ENCODE results near the gene STIM2.
"Not testable (repeated sequence)": the region's sequence is repeated elsewhere in the genome, so short reads cannot be mapped to it uniquely, and the experiment has no call there.

Gene STIM2

DNA sequence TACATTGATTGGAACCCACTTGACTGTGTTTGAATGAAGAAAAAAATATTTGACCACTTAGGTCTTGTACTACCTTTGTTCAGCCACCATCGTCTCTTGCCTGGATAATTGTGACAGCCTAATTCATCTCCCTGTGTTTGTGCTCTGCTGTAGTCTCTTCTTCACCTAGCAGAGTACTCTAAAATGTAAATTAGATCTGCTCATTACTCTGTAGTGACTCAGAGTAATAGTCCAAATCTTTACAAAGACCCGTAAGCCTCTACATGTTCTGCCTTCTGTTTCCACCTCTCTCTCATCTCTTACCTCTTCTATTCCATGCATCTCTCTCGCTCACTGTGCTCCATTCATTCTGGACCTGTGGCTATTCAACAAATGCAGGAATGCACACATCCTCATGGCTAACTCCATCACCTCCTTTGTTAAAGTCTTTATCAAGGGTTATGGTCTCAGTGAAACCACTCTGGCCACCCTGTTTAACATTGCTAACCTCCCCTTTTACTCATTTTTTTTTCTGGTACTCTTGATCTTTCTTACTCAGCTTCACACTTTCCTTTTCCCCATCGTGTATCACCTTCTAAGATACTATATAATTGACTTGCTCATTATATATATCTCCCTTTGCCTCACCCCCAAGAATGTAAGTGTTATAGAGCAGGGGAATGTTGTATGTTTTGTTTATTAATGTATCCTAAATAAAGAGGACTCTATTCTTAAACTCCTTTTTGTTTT, 98.4 kb downstream of the STIM2 start:
- no peak for DNase-seq

- DNase-seq: no peak
Measured at GRCh38 chr4:26959654-26960047, 99.0 kb downstream of the STIM2 start.

DNA sequence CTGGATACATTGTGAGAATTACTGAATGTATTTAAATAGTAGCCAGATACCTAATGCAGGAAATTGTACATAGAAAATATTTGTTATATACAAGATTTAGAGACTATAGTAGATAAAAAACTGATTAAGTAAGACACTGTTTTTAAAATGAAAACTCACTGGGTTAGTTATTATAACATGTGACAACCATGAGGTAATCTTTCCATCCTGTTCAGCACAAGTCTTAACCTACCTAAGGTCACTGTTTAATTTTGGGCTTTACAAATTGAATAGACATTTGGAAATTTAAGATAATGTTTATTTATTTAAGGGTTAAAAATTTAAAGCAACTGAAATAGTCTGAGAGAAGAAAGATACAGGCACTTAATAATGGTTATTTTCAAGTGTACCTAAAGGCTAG, 102.1 kb downstream of the STIM2 start:
- DNase-seq: no peak

DNA sequence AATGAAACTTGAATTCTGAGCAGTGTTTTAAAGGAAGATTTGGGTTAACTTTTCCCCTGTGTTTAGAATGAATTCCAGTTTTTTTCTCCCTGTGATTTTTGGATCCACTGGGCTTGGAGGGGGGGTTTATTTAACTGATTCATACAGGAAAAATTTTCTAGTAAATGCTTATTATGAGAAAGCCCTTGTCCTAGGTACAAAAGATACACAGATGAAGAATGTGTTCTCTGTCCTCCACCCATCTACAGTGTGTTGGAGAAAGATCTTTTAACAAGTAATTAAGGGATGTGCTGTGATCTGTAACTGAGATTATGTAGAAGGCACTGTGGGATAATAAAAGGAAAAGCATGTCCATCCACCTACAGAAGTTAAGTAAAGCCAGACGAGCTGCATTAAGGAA, 103.9 kb downstream of the STIM2 start:
- DNase-seq: no peak

GRCh38 chr4:26964994-26965393, 104.4 kb downstream of the STIM2 start:
- DNase-seq: no peak

DNA sequence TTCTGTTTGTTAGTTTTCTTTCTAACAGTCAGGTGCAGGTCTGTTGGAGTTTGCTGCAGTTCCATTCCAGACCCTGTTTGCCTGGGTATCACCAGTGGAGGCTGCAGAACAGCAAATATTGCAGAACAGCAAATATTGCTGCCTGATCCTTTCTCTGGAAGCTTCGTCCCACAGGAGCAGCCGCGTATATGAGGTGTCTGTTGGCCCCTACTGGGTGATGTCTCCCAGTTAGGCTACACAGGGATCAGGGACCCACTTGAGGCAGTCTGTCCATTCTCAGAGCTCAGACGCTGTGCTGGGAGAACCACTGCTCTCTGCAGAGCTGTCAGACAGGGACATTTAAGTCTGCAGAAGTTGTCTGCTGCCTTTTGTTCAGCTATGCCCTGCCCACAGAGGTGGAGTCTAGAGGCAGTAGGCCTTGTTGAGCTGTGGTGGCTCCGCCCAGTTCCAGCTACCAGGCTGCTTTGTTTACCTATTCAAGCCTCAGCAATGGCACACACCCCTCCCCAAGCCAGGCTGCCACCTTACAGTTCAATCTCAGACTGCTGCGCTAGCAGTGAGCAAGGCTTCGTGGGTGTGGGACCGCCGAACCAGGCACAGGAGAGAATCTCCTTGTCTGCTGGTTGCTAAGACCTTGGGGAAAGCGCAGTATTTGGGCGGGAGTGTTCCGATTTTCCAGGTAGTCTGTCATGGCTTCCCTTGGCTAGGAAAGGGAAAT, 115.0 kb downstream of the STIM2 start:
- DNase-seq: not testable (repeated sequence)

DNA sequence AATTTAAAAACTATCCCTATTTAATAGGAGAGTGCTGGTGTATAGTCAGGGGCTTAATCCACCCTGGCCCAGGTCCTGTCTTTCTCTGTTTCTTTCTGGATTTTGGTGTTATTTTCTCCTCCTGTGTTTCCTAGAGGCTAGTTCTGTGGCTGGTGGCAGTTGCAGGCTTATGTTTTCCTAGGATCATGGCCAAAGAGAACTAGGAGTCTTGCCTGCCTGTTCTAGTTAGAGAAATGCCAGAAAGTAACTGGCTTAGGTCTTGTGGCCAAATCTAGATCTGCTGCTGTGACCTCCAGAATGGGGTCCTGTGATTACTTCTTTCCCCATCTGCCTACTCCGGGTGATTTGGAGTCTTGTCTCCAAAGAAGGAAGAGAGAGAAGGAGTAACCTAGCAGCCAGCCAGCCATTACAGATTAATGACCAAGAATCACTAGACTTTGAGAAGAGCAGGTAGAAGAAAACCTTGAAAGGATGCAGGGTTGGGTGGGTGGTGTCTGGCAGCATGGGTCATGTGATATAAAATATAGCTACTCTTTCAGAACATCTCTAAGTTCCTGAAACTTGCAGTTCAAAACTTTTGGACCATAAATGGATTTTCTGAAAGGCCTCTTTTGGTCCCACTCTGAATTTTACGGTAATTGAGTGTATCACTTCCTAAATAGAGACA, 117.9 kb downstream of the STIM2 start:
- no peak for DNase-seq

- no peak for DNase-seq
Measured at GRCh38 chr4:26984896-26985295, 124.3 kb downstream of the STIM2 start.

- DNase-seq: no peak
Measured at GRCh38 chr4:26985873-26986272, 125.2 kb downstream of the STIM2 start.

DNA sequence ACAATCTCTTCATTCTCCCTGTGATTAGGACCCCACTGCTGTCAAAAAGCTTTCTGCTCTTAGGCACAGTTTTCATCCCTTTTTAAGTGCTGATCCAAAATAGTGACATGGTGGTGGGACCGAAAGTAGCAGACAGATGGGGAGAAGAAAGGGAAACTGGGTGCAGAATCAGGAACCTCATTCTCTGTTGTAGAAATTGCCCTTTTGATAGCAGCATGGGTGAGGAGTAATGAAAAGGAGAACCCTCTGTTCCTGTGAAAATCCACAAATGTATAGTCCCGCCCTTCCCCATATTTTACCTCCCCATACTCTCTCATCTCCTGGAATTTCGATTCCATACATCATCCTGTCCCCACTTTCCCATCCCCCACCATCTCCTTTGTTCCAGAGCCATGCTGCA, 126.5 kb downstream of the STIM2 start:
- DNase-seq: no peak

DNA sequence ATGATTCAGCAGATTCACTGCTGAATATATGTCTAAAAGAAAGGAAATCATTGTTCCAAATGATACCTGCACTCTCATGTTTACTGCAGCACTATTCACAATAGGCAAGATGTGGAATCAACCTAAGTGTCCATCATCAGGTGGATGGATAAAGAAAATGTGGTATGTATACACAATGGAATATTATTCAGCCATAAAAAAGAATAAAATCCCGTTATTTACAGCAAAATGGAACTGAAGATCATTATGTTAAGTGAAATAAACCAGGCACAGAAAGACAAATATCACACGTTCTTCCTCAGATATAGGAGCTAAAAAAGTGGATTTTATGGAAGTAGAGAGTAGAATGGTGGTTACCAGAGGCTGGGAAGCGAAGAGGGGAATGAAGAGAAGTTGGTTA, 130.4 kb downstream of the STIM2 start:
- no peak for DNase-seq

DNA sequence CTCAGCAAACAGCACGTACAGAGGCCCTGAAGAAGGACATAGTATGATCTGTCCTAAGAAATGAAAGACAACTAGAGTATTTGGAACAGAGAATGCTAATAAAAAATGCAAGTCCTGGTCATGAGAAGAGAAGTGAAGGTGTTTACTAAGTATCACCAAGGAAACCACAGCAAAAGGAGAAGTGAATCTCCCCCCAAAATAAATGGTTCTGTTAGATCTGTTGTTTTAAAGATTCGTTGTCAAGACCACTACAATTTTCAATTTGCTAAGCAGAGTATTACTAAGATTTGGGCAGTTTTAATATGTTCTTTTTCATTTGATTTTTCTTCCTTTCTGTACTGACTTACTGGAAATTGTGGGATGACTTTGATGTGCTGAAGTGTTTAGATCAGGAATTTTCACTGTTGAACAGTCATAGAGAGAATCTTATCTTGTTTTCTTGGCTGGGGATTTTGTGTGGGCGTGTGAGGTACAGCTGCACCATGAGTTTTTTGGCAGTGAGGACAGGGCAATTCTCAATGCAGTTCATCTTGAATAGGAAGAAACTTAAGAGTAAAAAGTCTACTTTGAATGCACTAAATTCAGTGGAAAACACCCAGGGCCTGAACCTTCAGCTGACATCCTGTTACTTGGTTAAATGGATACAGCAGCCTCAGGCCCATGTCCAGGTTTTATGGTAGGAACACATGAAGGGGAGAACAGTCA, 132.2 kb downstream of the STIM2 start:
- no peak for DNase-seq

DNA sequence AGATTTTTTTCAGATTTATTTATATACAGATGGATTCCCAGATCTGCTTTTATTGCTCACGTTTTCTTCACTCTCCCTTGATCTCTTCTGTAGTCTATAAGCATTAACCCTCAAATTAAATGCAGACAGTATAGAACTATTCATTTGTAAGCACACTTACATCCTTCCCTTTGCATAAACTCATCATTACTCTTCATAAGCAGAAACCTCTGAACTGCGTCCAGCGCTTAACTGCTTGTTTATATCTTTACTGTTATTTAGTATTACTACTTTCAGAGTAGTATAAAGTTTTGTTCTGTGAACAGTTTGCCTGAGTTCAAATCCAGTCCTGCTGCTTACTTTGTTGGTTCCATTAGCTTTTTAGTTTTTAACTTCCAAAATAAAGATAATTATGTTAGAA, 132.9 kb downstream of the STIM2 start:
- no peak for DNase-seq

DNA sequence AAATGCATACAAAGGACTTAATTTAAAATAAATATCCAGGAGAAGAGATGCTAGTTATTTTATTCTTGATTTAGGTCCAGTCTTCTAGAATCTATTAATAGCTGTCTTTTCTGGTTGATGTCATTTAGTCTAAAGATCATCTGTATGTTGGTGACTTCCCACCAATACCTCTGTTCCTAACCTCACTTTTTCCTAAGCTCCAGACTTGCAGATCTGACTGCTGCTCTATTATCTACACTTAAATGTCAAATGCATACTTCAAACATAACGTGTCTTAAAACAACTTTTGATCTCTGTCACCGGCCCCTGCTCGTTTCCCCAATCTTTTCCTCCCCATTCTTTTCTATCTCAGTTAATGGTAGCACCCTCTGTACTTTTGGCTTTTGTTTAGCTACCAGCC, 133.3 kb downstream of the STIM2 start:
- DNase-seq: no peak

DNA sequence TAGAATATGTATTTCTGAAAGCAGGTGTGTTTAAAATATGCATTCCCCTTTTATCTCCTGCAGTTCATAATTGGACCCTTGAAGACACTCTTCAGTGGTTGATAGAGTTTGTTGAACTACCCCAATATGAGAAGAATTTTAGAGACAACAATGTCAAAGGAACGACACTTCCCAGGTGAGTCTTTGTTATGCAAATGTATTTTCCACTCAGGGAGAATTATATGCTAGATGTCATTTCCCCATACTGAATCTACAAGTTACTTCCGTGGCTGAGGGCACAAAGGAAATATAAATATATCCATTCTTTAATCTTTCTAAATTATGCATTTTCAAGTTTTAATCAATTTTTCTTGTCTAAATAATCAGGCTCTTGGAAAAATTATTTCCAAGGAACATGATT, 134.7 kb downstream of the STIM2 start:
- DNase-seq: no peak

DNA sequence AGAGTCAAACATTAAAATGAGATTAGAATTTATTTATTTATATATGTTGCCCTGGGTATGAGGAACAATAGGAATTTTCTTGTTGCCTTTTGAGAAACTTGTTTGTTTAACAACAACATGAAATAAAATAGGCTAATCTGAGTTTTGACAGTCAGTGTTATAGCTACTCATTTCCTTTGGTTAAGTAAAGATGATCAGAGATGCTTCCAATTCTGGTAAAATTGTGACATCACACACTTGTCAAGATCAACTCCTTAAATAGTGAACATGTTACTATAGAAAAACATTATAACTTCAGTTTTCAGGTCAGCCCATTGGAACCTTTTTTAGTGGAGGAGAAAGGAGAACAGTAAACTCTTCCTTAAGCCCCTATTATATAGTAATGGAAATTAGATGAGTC, 136.1 kb downstream of the STIM2 start:
- DNase-seq: no peak

DNA sequence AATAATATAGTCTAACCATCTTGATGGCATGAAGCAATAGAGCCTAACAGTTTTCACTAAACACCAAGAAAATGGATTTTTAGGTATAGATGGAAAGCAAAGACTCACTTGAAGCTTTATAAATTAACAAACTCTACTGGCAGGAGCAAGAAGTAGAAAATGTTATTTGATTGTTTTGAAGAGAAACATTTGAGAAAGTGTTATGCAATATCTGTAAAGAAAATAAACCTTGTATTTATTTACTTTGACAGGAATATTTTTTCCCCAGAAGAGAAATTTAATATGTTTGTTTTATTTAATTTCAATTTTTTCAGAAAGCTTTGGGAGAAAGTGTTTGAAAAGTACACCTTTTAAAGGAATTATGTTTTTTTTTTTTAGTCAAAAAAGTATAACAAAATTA, 139.0 kb downstream of the STIM2 start:
- no peak for DNase-seq

DNA sequence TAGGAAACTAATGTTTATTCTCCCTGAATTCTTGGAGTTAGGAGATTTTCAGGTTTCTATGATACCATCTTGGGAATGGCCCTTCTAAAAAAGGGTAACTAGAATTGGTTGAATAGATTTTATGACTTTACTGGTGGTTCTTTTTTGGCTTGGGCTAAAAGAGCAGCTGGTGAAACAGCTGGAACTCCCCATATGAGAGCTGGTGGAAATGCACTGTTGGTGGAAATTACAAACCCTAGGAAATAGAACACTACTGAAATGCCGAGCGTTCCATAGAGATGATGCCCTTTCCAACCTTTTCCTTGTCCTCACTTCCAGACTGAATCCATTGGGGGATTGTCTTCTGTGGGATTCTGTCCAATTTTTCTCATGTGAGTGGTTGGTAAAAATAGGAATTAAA, 139.5 kb downstream of the STIM2 start:
- peak; percentile 53 for DNase-seq

- DNase-seq: no peak
Measured at GRCh38 chr4:27000820-27001219, 140.2 kb downstream of the STIM2 start.

DNA sequence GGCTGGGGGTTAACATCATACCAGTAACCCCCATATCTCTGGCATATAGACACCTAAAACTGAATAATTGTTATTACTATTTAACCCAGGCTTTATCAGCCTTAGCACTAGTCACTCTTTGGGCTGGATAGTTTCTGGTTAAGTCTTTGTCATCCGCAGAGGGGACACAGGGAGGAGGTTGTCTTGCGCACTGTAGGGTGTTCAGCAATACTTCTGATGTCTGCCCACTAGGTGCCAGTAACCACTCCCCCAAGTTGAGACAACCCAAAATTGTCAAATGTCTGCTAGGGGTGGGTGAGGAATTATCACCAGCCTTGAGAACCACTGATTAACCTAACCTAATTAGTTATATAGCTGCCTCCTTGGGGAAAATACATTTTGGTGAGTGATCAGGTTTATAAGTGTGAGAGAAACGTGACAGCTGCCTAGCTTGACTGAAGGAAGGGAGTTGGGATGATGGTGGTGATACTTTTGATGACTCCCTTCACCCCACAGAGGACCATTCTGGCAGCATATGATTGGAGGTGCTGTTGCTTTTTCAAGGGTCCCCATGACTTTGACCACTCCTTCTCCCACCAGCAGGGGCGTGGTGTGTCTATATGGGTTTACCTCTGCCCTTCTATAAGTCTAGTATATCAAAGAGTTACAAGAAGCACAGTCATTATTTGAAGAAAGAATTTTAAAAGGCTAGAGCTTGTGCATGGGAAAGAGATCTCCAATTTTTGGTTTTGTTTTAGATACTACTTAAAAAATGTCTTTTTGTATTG, 140.9 kb downstream of the STIM2 start:
- DNase-seq: no peak

DNA sequence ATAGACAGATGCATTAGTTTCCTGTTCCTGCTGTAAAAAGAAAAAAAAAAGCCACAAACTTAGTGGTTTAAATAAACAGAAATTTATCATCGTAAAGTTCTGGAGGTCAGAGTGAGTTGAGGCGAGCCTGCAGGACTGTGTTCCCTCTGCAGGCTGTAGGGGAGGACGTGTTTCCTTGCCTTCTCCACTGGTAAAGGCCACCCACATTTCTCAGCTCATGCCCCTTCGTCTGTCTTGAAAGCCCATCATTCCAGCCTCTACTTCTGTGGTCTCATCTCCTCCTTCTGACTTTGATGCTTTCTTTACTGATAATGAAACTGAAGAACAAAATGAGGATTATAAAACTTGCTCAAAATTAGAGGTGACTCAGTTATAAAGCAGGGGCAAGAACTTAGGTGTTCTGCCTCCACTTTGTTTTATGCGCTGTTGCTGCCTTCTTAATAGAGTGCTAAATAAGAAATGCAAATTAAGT, 143.0 kb downstream of the STIM2 start:
- DNase-seq: no peak

GRCh38 chr4:27005501-27005900, 144.9 kb downstream of the STIM2 start:
- no peak for DNase-seq
